K562 (cell line): ENCODE results near the gene TP53BP2. TPM values are rescaled to one million over a fixed set of nuclear protein-coding genes. Genes with fewer than 3 reads are reported as not detected.

Source experiments
- ARID1B ChIP-seq: fragments of 450-650 bp; IDR thresholded peaks from 2 replicates; pipeline ENCODE4 v1.6.1; 2016; ENCODE audit warnings: antibody characterized with exemption, mild to moderate bottlenecking, inconsistent platforms
- ARID3A ChIP-seq: IDR thresholded peaks from 2 replicates; pipeline ENCODE4 v1.6.1; 2012; ENCODE audit warnings: low read depth, low read length, improper control_type of control experiment, borderline replicate concordance
- ATF3 ChIP-seq, 2 experiments: fragments of 450-650 bp in 1 of 2; sonication (generic) in 1 of 2; formaldehyde crosslinking in 1 of 2; IDR thresholded peaks in 1 of 2; conservative IDR thresholded peaks in 1 of 2; 2 replicates each; pipeline versions ENCODE4 v1.6.1 to v1.8.1; 2016 to 2023; ENCODE audit warnings: mild to moderate bottlenecking in 2 of 2, moderate library complexity in 2 of 2, inconsistent platforms in 1 of 2, missing genetic modification reagents in 1 of 2
- CBFA2T2 ChIP-seq: fragments of 450-650 bp; conservative IDR thresholded peaks from 2 replicates; pipeline ENCODE4 v1.6.1; 2017; ENCODE audit warnings: mild to moderate bottlenecking
- CEBPB ChIP-seq: fragments of 450-650 bp; IDR thresholded peaks from 2 replicates; pipeline ENCODE4 v1.6.1; 2016; ENCODE audit warnings: missing genetic modification characterization, missing compliant biosample characterization
- MBD1 ChIP-seq: fragments of 250-450 bp; sonication (Bioruptor Pico); IDR thresholded peaks from 2 replicates; pipeline ENCODE4 v1.8.0; 2022; ENCODE audit warnings: inconsistent platforms
- MTA2 ChIP-seq: fragments of 450-650 bp; IDR thresholded peaks from 2 replicates; pipeline ENCODE4 v1.6.1; 2016; ENCODE audit warnings: low read depth
- POLR2H ChIP-seq: IDR thresholded peaks from 2 replicates; pipeline ENCODE4 v1.6.1; 2016; ENCODE audit warnings: missing genetic modification characterization, low read depth, mild to moderate bottlenecking, control low read depth, missing compliant biosample characterization, moderate library complexity
- SLC30A9 ChIP-seq: fragments of 250-450 bp; sonication (Bioruptor Pico); IDR thresholded peaks from 2 replicates; pipeline ENCODE4 v1.8.0; 2022; ENCODE audit warnings: mild to moderate bottlenecking, moderate library complexity
- SMAD4 ChIP-seq: fragments of 250-450 bp; sonication (Bioruptor Pico); conservative IDR thresholded peaks from 2 replicates; pipeline ENCODE4 v1.8.0; 2021; ENCODE audit warnings: inconsistent platforms, mild to moderate bottlenecking, moderate library complexity
- TCF15 ChIP-seq: fragments of 250-450 bp; sonication (Bioruptor Pico); IDR thresholded peaks from 2 replicates; pipeline ENCODE4 v1.8.0; 2022; ENCODE audit warnings: moderate library complexity, mild to moderate bottlenecking, inconsistent platforms
- ZBTB26 ChIP-seq: fragments of 450-650 bp; formaldehyde crosslinking; IDR thresholded peaks from 2 replicates; pipeline ENCODE4 v1.4.0; 2022; ENCODE audit warnings: missing genetic modification characterization
- ZBTB34 ChIP-seq: fragments of 250-450 bp; sonication (Bioruptor Pico); IDR thresholded peaks from 2 replicates; pipeline ENCODE4 v1.8.0; 2021; ENCODE audit warnings: mild to moderate bottlenecking, moderate library complexity
- ZFX ChIP-seq: sonication (generic); formaldehyde crosslinking; IDR thresholded peaks from 2 replicates; pipeline ENCODE4 v1.8.0; 2022; ENCODE audit warnings: mild to moderate bottlenecking, missing genetic modification reagents, moderate library complexity
- ZNF175 ChIP-seq: fragments of 200-800 bp; sonication (Bioruptor generic); IDR thresholded peaks from 2 replicates; pipeline ENCODE4 v1.6.1; 2016; ENCODE audit warnings: low read depth, mild to moderate bottlenecking, missing genetic modification characterization, missing compliant biosample characterization
- polyA plus RNA-seq, 8 experiments: library from polyadenylated mRNA; depleted of rRNA in 4 of 8; stranded (reverse) in 5 of 8; unstranded in 3 of 8; fragments of >200 nt; fragmentation: Nextera tagmentation in 2 of 8; fragmentation: Illumina TruSeq in 1 of 8; extraction: Ambion mirVana in 2 of 8; extraction: Trizol in 1 of 8; gene quantifications; 2 replicates each; pipeline versions ENCODE4 v1.2.1 to v1.2.3, GENCODE V29; 2011 to 2014; ENCODE audit warnings: inconsistent platforms in 1 of 8, missing spikeins in 1 of 8
- total RNA-seq, 7 experiments: library from RNA; depleted of rRNA in 6 of 7; stranded (reverse); fragments of >200 nt in 6 of 7; fragmentation: Illumina TruSeq in 2 of 7; extraction: Trizol in 2 of 7; gene quantifications; 2 replicates each; pipeline versions ENCODE4 v1.2.1 to v1.2.3, GENCODE V29; 2011 to 2021; ENCODE audit warnings: low replicate concordance in 1 of 7

Gene TP53BP2
- total and polyA plus RNA-seq, 9 of the 15 experiments (the other 6 are each of a cell fraction or from before 2014, with no cell fraction given), result 17.0 to 69.6 (median 40.1) TPM

GRCh38 chr1:223771814-223772770, 73.7 kb downstream of the TP53BP2 start (continued):
- TF ChIP-seq CBFA2T2, result peak; percentile 86
- TF ChIP-seq ARID3A, result peak; percentile 85
- no peak for TF ChIP-seq ZBTB34
- peak; percentile 96 for TF ChIP-seq ARID1B
- no peak for TF ChIP-seq MBD1 (CRISPR knock-in tag)
- TF ChIP-seq CEBPB (tag), result no peak
- peak; percentile 96 for TF ChIP-seq ATF3 (IDR thresholded peaks at IDR 0.05)
- TF ChIP-seq ATF3 (CRISPR knock-in tag; conservative IDR thresholded peaks at IDR 0.05), result no peak; the same call in 1 of the 2 replicates
- peak; percentile 45 for TF ChIP-seq ZFX (CRISPR knock-in tag)
- no peak for TF ChIP-seq ZBTB26
- peak; percentile 85 for TF ChIP-seq POLR2H
- TF ChIP-seq ZNF175 (CRISPR knock-in tag), result peak; percentile 88
- peak; percentile 68 for TF ChIP-seq SMAD4 (CRISPR knock-in tag)
- TF ChIP-seq MTA2, result peak; percentile 68
- TF ChIP-seq SLC30A9 (CRISPR knock-in tag), result no peak
- peak; percentile 39; the same call in 1 of the 2 replicates for TF ChIP-seq TCF15 (CRISPR knock-in tag)
